Thyroid gland (tissue), 4 donors: ENCODE data around the gene RBM15. TPM values are rescaled to one million over a fixed set of nuclear protein-coding genes. Genes with fewer than 3 reads are reported as not detected.

Experiments
- DNase-seq, 2 donors: peaks; one replicate each; pipeline ENCODE4 v3.0.0-alpha.2; 2019
- H3K27ac ChIP-seq, 3 donors: fragments of 200-600 bp; sonication (generic); 1 replicate in 2 of 3; 2 replicates in 1 of 3; pipeline ENCODE4 v1.5.1; 2016 to 2019; ENCODE audit warnings: mild to moderate bottlenecking in 1 of 3, moderate library complexity in 1 of 3
- H3K27me3 ChIP-seq: fragments of 200-600 bp; sonication (generic); one replicate; pipeline ENCODE4 v1.5.1; 2019
- H3K36me3 ChIP-seq, 2 donors: fragments of 200-600 bp; sonication (generic); one replicate each; pipeline ENCODE4 v1.5.1; 2016 to 2019
- H3K4me1 ChIP-seq, 2 donors: fragments of 200-600 bp; sonication (generic); one replicate each; pipeline ENCODE4 v1.5.1; 2017 to 2019
- H3K4me3 ChIP-seq, 3 donors: fragments of 200-600 bp; sonication (generic); replicated peaks in 1 of 3; 1 replicate in 2 of 3; 2 replicates in 1 of 3; pipeline ENCODE4 v1.5.1; 2016; ENCODE audit warnings: mild to moderate bottlenecking in 1 of 3
- H3K9me3 ChIP-seq: fragments of 200-600 bp; sonication (generic); one replicate; pipeline ENCODE4 v1.5.1; 2017
- CTCF ChIP-seq, 6 experiments: fragments of 200-600 bp in 3 of 6; fragments of 450-650 bp in 3 of 6; sonication (generic) in 3 of 6; IDR thresholded peaks; one replicate each; pipeline ENCODE4 v1.5.1; 2016 to 2019; ENCODE audit warnings: antibody characterized with exemption in 6 of 6, mild to moderate bottlenecking in 2 of 6, inconsistent platforms in 1 of 6, moderate library complexity in 1 of 6
- POLR2A ChIP-seq, 2 donors: fragments of 450-650 bp; IDR thresholded peaks; one replicate each; pipeline ENCODE4 v1.6.1; 2017; ENCODE audit warnings: antibody characterized with exemption in 2 of 2, mild to moderate bottlenecking in 2 of 2, moderate library complexity in 1 of 2
- WGBS, 2 donors: methylation state at CpG; one replicate each; pipeline ENCODE4 v1.1.5; 2017; 5-methylcytosine and 5-hydroxymethylcytosine counted together
- intact Hi-C: fragments of 100-400 bp; cut with DNase I; formaldehyde crosslinking; loops from one replicate; pipeline ENCODE4 v1.15.1; 2023
- total RNA-seq, 4 donors: library from RNA; depleted of rRNA; stranded (reverse); fragments of >200 nt; gene quantifications; one replicate each; pipeline ENCODE4 v1.2.3, GENCODE V29; 2016

The RBM15 gene
- total RNA-seq, 4 donors from 2014 or later: 38.4 to 59.8 (median 40.7) TPM

GRCh38 chr1:110375490-110375889 lies 36.3 kb downstream of the RBM15 start:
- H3K4me1 ChIP-seq: no peaks in the 10 kb centered on the region
- no peak overlapping the region for H3K4me3 ChIP-seq
- TF ChIP-seq CTCF (IDR thresholded peaks at IDR 0.05) (no peak), POLR2A (IDR thresholded peaks at IDR 0.05) (no peak)
- H3K36me3 ChIP-seq: peaks cover 7 to 10% of the 10 kb centered on the region in 2 donors
- no peak overlapping the region for H3K27ac ChIP-seq
- WGBS, 2 donors: 93 to 95% methylated on average over 1 of the region's 1 CpG
- H3K27me3 ChIP-seq: no peaks in the 10 kb centered on the region
- H3K9me3 ChIP-seq: no peaks in the 10 kb centered on the region
- intact Hi-C loops: no loop called here
- DNase-seq: no peak

- Histone ChIP-seq H3K27me3 (no peaks in the 10 kb centered on the region), H3K4me1 (no peaks in the 10 kb centered on the region), H3K4me3 (no peak overlapping the region), H3K9me3 (no peaks in the 10 kb centered on the region), H3K36me3 (peaks cover 4 to 7% of the 10 kb centered on the region in 2 donors), H3K27ac (no peak overlapping the region)
- intact Hi-C loops: no loop called here
- TF ChIP-seq POLR2A (IDR thresholded peaks at IDR 0.05) (no peak), CTCF (IDR thresholded peaks at IDR 0.05) (no peak)
- DNase-seq: no peak
- 75 to 79% methylated on average over 10 of the region's 10 CpGs for WGBS, 2 donors
Measured at GRCh38 chr1:110380672-110381283, 41.6 kb downstream of the RBM15 start.

- Histone ChIP-seq H3K9me3 (no peaks in the 10 kb centered on the region), H3K36me3 (no peaks in the 10 kb centered on the region), H3K27ac (peak overlapping the region in 2 of 3 donors; percentile 8 to 17), H3K27me3 (no peaks in the 10 kb centered on the region), H3K4me1 (no peaks in the 10 kb centered on the region), H3K4me3 (no peak overlapping the region)
- DNase-seq: no peak
- intact Hi-C loops: no loop called here
- no peak for TF ChIP-seq CTCF (IDR thresholded peaks at IDR 0.05)
- no peak for TF ChIP-seq POLR2A (IDR thresholded peaks at IDR 0.05)
- WGBS, 2 donors: 64 to 67% methylated on average over 5 of the region's 5 CpGs
Measured at GRCh38 chr1:110383251-110383990, 44.2 kb downstream of the RBM15 start.

- no peak for TF ChIP-seq POLR2A (IDR thresholded peaks at IDR 0.05)
- no peak for TF ChIP-seq CTCF (IDR thresholded peaks at IDR 0.05)
- H3K27me3 ChIP-seq: no peaks in the 10 kb centered on the region
- intact Hi-C loops: no loop called here
- H3K9me3 ChIP-seq: no peaks in the 10 kb centered on the region
- peak overlapping the region in 1 of 3 donors; percentile 17 for H3K27ac ChIP-seq
- WGBS, 2 donors: 97% methylated on average over 19 of the region's 19 CpGs
- no peaks in the 10 kb centered on the region for H3K36me3 ChIP-seq
- no peak overlapping the region for H3K4me3 ChIP-seq
- H3K4me1 ChIP-seq: no peaks in the 10 kb centered on the region
- no peak for DNase-seq
Measured at GRCh38 chr1:110384581-110385321, 45.6 kb downstream of the RBM15 start.
